ENCODE measurements around the gene ERAP2.

The ERAP2 gene

GRCh38 chr5:96967400-96967799, 91.1 kb downstream of the ERAP2 start:
- no peak for DNase-seq

- DNase-seq: no peak
Observed at GRCh38 chr5:96968074-96968473, 91.8 kb downstream of the ERAP2 start.

- no peak for DNase-seq
Observed at GRCh38 chr5:96968614-96969013, 92.3 kb downstream of the ERAP2 start.

Measured in stimulated activated CD8-positive, alpha-beta memory T cell treated with anti-CD3 and anti-CD28 coated beads, Interleukin-4, amount 100 ng/mL, for 48 hours (primary cell).